Femur (tissue), 1 donor: ENCODE results near the gene OR9Q1.
"Not testable (repeated sequence)": the region's sequence is repeated elsewhere in the genome, so short reads cannot be mapped to it uniquely, and the experiment has no call there.

Experiments
- DNase-seq: peaks from one replicate; pipeline ENCODE4 v3.0.0-alpha.2; 2017

Gene OR9Q1

DNA sequence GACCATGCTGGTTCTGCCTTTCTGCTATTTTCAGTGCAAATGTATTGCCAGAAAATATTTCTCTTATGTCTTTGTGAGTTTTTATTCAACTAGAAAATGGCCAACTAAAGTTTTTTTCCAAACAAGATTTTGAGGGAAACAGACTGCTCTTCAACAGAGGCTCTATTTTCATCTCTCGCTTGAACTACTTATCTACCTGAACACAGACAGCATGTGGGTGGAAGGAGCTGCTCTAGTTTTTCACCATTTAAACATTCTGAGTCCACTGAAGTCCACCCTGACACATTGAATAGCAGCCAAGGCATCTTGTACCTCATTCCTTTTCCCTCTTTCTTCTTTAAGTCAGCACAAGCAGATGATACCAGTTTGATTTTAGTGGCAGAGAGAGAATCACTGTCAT, 111.5 kb downstream of the OR9Q1 start:
- no peak for DNase-seq

DNA sequence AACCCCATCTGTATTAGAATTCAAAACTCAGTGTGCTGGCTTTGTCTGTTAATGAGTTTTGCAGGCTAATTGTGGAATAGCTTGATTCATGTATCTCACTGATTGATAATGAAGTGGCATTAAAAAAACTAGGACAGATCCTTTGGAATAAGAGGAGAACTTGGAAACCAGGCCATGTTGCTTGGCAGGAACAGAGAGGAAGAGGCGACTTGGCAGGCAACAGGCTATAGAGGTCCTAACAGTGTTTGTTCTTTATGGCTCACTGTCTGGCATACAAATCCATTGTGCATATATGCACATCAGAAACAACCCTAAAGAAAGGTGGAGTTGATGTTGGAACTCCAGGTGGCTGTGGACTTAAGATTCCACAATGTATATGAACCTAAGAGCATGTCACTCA, 119.1 kb downstream of the OR9Q1 start:
- no peak for DNase-seq

DNA sequence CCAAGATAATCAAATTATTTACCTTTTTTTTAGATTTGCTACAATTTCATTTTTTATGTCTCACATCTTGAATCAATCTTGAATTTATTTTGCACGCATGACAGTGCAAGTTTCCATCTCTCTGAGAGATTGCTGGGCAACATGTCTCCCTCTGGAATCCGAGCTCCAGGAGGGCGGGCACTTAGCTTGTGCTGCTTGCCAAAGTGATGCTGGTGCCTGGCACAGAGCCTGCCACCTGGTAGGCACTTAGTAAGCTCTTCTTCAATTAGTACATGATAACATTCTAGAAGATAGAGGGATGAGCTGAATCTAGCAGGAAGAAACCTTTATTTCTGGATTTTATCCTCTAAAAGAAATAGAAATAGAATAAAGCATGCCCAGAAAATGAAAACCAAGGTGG, 129.1 kb downstream of the OR9Q1 start:
- no peak for DNase-seq

DNA sequence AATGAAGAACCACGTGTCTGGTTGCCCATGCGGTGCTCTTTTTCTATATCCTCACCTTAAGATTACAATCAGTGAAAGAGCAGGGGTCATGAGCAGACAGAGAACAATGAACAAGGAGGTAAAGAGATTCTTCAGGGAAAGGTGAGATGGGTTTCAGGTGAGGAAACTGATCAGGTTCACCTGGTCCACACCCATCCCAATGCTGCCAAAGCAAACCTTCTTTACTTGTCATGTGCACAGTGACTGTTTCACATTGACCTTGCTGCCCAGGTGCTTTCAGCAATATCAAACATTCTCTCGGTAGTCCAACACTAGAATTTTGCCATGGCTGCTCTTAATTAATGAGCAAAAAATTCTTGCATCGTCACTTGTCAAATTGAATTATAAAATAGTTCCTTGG, 140.7 kb downstream of the OR9Q1 start:
- no peak for DNase-seq

DNA sequence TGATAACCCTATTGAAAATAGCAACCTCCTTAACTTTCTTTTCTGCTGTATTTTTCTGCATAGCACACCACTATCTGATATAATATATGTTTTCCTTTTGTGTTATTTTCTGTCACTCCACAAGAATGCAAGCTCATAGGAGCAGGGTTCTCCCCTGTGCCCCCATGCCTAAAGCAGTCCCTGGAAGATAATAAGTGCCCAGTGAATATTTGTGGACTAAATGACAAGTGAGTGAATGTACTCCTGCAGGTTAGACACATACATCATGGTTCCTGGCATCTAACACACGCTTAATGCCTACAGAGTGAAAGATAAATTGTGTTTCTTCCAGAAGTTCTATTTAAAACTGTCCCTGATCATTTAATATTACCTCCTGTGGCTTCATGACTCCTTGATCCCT, 141.3 kb downstream of the OR9Q1 start:
- DNase-seq, result no peak

DNA sequence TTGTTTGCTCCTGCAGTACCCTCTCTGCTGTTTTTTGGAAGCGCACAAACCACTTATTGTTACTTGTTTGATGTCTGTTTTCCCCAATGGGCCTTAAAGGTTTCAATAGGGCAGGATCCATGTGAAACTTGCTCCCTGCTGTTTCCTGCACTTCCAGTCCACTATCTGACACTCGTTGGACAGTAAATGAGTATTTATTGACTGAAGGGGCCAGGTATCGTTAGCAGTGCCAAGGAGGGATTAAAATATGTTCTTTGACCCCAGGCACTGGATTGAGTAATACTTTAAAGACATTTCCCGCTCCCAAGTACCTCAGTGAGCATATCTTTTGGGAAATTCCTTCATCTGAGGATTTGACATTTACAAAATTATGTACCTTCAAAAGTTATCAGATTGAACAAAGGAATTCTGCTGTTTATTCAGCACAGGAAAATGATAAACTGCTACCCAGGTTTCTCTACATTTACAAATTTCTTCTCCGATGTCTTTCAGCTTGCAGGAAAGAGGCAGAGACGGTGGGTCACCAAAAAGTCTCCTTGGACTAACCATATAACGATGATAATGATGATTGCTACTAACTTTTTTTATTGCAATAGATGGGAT, 141.9 kb downstream of the OR9Q1 start:
- no peak for DNase-seq

DNA sequence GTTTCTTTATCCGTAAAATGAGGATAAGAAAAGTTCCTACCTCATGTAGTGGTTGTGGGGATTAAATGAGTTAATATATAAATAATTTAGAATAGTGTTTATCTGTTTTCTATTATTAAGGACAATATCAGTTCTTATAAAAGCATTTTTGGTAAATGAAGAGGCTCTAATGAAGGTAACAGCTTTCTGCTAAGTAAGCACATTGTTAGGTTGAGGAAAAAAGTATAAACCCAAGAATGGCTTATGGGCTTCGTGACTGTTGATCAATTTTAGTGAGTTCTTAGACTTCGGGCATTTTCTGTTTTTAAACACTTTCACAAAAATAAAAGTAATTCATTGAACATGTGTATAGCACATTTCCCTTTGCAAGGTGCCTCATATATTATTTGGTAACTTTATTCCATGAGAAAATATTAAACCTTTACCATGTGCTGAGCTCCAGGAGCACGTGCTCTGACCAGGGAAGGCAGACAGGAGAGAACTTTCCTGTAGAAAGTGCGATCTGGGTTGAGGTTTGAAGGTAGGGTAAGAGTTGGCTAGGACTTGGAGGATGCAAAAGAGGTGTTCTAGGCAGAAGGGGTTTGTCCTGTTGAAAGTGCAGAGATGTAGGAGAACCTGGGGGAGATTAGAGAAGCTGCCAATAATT, 153.9 kb downstream of the OR9Q1 start:
- DNase-seq, result no peak

DNA sequence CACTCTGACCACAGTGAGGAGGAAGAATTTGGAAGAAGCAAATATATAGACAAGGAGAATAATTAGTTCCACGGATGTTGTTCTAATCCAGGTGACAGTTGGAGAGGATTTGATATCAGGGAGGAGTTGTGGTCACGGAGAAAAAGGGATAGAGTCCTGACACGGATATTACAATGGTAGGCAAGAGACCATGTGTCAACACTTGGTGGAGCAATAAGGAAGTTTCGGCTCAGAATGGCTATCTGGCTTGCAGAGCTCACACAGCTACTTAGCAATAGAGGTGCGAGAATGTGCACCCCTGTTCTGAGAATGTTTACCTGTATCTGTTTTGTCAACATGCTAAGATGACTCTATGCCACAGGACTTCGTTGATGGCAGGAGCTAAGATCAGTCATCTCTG, 154.8 kb downstream of the OR9Q1 start:
- no peak for DNase-seq

DNA sequence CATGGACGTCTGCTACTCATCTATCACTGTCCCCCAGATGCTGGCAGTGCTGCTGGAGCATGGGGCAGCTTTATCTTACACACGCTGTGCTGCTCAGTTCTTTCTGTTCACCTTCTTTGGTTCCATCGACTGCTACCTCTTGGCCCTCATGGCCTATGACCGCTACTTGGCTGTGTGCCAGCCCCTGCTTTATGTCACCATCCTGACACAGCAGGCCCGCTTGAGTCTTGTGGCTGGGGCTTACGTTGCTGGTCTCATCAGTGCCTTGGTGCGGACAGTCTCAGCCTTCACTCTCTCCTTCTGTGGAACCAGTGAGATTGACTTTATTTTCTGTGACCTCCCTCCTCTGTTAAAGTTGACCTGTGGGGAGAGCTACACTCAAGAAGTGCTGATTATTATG, 156.0 kb downstream of the OR9Q1 start:
- no peak for DNase-seq

DNA sequence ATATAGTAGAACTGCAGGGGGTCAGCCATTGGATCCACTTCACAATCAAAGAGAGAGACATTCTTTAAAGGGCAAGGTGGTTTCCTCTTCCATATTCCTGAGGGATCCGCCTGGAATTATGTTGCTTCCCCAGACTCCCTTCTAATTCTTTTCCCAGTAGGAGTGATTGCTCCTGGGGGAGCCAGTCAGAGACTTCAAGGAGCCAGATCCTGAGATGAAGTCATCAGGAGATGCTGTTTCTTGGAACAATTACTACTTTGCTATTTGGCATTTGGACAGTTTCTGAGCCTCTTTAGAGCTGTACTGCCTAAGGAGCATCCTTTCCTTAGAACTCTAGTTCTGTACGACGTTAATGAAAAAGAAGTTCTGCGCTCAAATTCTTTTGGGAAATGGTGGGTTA, 163.3 kb downstream of the OR9Q1 start:
- DNase-seq, result no peak

DNA sequence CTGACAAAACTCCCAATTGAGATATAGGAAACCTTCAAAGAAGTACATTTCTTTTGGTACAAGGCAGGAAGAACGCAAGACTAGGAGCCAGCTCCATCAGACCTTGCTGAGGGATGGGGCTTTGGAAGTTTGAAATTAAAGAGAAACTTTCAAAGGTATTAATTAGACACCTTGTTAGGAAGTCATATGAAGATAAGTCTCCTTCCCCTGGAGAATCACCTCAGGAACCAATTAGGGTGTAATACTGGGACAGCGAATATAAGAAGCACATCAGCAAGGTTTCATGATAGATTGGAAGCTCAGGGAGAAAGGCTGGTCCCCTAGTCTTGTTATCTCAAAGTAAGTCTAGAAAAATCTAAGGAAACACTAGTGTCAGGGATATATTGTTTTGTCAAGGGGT, 165.1 kb downstream of the OR9Q1 start, which contains the start of gene OR9Q2:
Gene OR9Q2 (plus strand): TSS at position 301 of the 400 bp plus-strand sequence. CDS start 1,421 bp downstream, outside the sequence.
- no peak for DNase-seq

DNA sequence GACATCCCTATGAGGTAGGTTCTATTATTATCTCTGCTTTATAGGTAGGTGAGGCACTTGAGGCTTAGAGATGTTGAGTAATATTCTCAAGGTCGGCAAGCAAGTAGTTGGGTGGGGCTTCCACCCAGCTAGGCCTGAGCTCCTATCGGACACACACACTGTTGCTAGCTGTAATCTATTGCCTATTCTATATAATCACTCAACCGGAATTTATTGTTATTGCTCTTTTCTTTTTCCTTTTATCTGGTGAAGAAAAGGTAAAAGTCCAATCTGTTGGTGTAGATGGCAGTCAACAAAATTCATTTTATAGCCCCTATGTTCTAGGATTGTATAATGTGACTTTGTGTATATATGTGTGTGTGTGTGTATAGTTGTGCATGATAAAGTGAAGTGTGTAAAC, 168.5 kb downstream of the OR9Q1 start:
- DNase-seq, result no peak

DNA sequence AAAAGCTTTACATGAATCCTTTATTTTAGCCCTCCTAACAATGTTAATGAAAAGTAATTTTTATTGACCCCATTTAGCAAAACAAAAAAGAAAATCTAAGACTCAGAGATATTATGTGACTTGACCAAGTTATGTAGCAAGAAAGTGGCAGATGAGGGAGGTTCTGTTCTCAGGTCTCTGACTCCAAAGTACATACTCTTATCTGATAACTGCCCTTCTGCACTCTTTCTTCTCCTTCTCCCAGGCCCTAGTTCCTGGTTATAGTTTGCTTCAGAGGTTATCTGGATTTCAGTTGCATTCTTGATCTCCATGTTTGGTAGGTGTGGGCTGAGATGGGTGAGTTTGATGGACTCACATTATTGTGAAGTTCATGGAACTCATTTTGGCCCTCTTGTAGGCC, 169.7 kb downstream of the OR9Q1 start:
- DNase-seq, result no peak

DNA sequence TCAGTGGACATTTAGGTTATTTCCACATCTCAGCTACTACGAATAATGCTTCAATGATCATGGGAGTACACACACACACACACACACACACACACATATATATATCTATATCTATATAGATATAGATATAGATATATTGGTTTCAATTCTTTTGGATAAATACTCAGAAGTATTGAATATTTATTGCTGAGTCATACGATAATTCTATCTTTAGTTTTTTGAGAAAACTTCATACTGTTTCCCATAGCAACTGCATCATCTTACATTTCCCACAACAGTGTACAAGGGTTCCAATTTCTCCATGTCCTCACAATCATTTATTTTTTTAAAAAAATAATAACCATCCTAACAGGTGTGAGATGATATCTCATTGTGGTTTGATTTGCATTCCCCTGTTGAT, 172.3 kb downstream of the OR9Q1 start:
- no peak for DNase-seq

DNA sequence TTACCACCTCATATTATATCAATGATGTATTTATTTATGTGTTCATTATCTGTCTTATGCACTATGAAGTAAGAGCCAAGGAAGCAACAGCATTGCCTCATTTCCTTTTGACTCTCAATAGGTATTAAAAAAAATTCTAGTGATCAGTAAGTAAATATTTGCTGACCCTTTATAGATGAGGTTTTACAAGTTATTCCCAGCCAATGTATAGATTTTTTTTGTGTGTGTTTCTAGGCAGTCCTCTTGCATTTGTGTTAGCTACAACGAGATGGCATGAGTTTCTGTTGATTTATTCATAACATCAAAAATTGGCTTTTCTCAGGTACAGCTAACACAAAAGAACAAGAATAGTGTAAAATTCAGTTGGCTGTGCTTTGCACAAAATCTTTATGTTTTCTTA, 175.6 kb downstream of the OR9Q1 start:
- DNase-seq, result no peak

DNA sequence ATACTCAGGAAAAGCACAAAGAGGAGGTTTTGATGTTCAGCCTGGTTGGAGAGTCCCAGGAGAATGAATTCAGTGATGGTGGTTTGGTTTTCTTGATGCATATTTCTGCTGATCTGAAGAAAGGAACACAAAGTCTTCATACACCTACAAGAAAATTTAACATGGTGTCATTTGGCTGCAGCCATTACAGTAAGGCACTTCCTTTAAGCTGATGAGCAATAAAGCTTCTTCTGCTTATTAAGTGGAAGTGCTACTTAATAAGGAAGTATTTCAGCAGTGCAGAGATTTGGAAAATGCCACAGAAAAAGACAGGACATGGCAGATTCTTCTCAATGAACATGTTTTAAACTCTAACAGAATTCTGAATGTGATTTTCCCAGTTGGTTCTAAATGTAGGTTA, 180.4 kb downstream of the OR9Q1 start, which contains the start of gene OR1S2:
Gene OR1S2 (minus strand): TSS at position 101 of the 400 bp plus-strand sequence. CDS start 0 bp downstream, at position 101.
- no peak for DNase-seq

DNA sequence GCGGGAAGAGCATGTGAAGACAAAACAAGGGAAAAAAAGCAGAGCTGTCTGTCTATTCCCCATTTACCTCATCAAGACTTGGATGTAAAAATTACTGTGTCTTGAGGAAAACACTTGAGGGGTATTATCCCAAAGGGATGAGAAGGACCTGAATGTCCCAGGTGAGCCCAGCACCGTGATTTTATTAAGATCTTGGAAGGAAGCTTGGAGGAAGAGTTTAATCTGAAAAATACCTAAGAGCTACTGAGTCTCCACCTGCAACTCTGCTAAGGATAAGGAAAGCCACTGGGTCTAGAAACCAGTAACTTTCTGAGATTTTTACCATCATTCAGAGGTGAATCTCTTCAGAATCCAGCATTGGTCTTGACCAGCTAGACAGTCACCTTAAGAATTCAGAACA, 188.7 kb downstream of the OR9Q1 start, which contains the start of gene OR1S1:
Gene OR1S1 (plus strand): TSS at position 301 of the 400 bp plus-strand sequence.
- DNase-seq, result not testable (repeated sequence)

DNA sequence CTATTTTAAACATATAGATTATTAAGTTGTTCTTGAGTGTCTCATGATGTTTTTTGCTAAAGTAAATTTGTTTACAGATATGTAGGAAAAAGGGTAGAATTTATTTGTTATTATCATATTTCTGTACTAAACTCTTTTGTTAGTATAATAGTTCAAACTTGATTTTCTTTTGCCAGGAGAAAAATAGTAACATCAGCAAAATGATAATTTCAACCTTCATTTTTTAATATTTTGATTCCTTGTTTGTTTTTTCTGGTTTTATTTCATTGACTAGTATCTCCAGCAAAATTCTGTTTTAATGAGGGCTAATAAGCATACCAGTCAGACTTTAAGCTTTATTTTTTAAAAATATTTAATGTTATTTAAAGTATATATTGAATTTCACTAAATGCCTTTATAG, 192.8 kb downstream of the OR9Q1 start:
- DNase-seq, result no peak

DNA sequence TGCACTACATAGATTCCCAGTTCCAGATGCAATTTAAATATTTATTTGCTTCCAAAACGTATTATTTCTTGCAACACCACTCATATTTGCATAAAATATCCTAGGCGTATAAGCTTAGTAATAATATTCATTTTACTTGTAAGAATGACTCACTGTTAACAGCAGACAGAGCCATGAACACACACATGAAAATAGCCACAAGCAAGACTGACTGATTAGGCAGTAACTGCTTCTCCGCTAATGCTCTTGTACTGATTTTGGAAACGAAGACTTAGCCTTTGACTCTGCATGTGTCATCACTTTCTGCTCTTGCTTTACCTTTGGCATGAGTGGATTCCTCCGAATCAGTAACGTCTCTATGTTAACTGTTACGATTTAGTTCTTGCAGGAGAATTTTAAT, 199.0 kb downstream of the OR9Q1 start:
- DNase-seq, result no peak

DNA sequence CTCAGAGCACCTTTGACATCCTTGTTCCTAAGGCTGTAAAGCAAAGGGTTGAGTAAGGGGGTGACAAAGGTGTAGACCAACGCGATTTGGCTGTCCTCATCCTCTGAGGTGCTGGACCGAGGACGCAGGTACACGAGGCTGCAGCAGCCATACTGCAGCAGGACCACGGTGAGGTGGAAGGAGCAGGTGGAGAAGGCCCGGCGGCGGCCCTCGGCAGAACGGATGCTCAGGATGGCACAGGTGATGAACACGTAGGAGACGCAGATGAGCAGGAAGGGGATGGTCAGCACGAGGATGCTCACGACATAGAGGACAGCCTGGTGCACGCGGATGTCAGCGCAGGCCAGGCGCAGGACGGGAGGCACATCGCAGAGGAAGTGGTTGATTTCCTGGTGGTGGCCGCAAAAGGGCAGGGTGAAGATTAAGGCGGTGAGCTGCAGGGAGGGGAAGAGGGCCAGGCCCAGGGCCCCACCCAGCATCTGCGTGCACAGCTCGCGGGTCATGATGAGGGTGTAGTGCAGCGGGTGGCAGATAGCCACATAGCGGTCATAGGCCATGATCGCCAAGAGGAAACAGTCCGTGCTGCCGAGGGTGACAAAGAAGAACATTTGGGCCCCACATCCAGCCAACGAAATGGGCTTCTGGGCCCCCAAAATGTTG, 204.4 kb downstream of the OR9Q1 start:
- DNase-seq, result no peak
